AG04449 (cell line): ENCODE results near the gene S100PBP.
"Not testable (repeated sequence)": the region's sequence is repeated elsewhere in the genome, so short reads cannot be mapped to it uniquely, and the experiment has no call there.

Experiments
- CTCF ChIA-PET: fragments of 350-600 bp; formaldehyde crosslinking; extraction: SDS; loops from one replicate; lab custom pipeline; 2021; ENCODE audit warnings: antibody characterized with exemption; lab: Yijun Ruan, JAX
- POLR2A ChIA-PET: fragments of 400-600, 350-600 bp; formaldehyde crosslinking; extraction: SDS; loops from one replicate; lab custom pipeline; 2020; ENCODE audit warnings: antibody characterized with exemption, inconsistent platforms; lab: Yijun Ruan, JAX
- DNase-seq: peaks from one replicate; pipeline ENCODE4 v3.0.0-alpha.2; 2010; ENCODE audit warnings: low read depth, low spot score
- H3K4me3 ChIP-seq: 2 replicates; pipeline ENCODE4 v1.5.1; 2011; ENCODE audit warnings: low read depth, mild to moderate bottlenecking, control low read depth, low read length
- CTCF ChIP-seq: IDR thresholded peaks from one replicate; pipeline ENCODE4 v1.5.1; 2011; ENCODE audit warnings: mild to moderate bottlenecking, moderate library complexity, low read length, control low read depth, inconsistent platforms; ENCODE audit not compliant: insufficient read depth; ENCODE audit errors: missing control alignments

S100PBP gene

GRCh38 chr1:32797456-32797855, 20.0 kb upstream of the S100PBP start:
- no peak overlapping the region for H3K4me3 ChIP-seq
- DNase-seq = no peak
- POLR2A ChIA-PET = interaction anchor here (0.7 to 1.2 kb wide), 2 partner anchors 15 to 94 kb away, joined by 3 to 4 read pairs; no protein-coding TSS in a partner anchor
- no peak for TF ChIP-seq CTCF
- CTCF ChIA-PET = interaction anchor here (1.7 to 2.6 kb wide), 2 partner anchors 11 to 85 kb away, joined by 4 to 12 read pairs; no protein-coding TSS in a partner anchor

GRCh38 chr1:32798191-32798590, 19.3 kb upstream of the S100PBP start:
- POLR2A ChIA-PET = interaction anchor here (0.7 to 1.2 kb wide), 2 partner anchors 14 to 94 kb away, joined by 3 to 4 read pairs; no protein-coding TSS in a partner anchor
- CTCF ChIA-PET = interaction anchor here (1.6 to 2.6 kb wide), 3 partner anchors 12 to 86 kb away, joined by 4 to 12 read pairs (median 7); no protein-coding TSS in a partner anchor
- DNase-seq = no peak
- no peak for TF ChIP-seq CTCF
- no peak overlapping the region for H3K4me3 ChIP-seq

- CTCF ChIA-PET = interaction anchor here (1.6 to 2.6 kb wide), 3 partner anchors 13 to 87 kb away, joined by 4 to 12 read pairs (median 7); no protein-coding TSS in a partner anchor
- DNase-seq = no peak
- TF ChIP-seq CTCF = no peak
- POLR2A ChIA-PET = interaction anchor here (1.2 kb wide), 1 partner anchor 95 kb away, joined by 4 read pairs; no protein-coding TSS in a partner anchor
- no peak overlapping the region for H3K4me3 ChIP-seq
These were observed 18.6 kb upstream of the S100PBP start for GRCh38 chr1:32798679-32799416.

DNA sequence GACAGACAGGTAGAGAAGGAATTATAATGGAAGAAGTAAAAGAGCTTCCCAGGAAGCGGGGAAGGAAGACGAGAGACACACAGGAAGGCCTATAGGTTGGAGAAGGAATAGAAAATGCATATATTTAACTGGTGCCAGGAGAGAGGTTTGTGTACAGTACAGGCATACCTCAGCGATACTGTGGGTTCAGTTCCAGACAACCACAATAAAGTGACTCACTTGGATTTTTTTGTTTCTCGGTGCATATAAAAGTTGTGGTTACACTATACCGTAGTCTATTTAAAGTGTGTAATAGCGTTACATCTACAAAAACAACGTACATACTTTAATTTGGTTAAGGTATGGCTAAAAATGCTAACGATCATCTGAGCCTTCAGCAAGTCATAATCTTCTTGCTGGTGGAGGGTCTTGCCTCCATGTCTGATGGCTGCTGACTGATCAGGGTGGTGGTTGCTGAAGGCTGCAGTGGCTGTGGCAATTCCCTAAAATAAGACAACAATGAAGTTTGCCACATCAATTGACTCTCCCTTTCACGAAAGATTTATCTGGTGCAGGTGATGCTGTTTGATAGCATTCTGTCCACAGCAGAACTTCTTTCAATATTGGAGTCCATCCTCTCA, 16.2 kb upstream of the S100PBP start:
- no peak overlapping the region for H3K4me3 ChIP-seq
- ChIA-PET CTCF (no interaction called here), POLR2A (no interaction called here)
- no peak for TF ChIP-seq CTCF
- DNase-seq = peak; percentile 37

GRCh38 chr1:32804460-32804859, 13.0 kb upstream of the S100PBP start:
- H3K4me3 ChIP-seq, DNase-seq, POLR2A ChIA-PET, CTCF ChIA-PET: not testable (repeated sequence)

DNA sequence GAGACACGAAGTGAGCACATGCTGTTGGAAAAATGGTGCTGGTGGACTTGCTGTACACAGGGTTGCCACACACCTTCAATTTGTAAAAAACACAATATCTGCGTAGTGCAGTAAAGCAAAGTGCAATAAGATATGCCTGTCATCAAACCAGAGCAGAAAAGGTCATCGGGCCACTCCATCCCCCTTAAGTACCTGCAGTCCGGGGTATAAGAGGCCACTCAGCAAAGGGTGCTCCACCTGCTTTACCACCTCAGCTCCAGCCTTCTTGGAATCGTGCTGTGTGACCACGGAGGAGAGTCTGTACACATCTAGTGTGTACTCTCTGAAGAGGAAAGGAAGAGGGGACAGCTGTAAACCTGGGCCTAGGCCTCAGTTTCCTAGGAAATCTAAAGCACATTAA, 11.2 kb upstream of the S100PBP start:
- POLR2A ChIA-PET = interaction anchor here (0.7 kb wide), 1 partner anchor 10 kb away, joined by 3 read pairs; no protein-coding TSS in a partner anchor
- H3K4me3 ChIP-seq = no peak overlapping the region
- DNase-seq = no peak
- TF ChIP-seq CTCF = no peak
- CTCF ChIA-PET = no interaction called here
